NCI-H2227 (cell line): Measurements from ENCODE around the gene CPS1.

Experiments
- DNase-seq: peaks from one replicate; lab custom pipeline; 2025; ENCODE audit not compliant: unreplicated experiment; lab: John Stamatoyannopoulos, UW

CPS1 gene

GRCh38 chr2:210556329-210556980 lies at the start of gene CPS1:
Gene CPS1 (plus strand): TSS chr2:210556599. CDS start chr2:210556734, 135 bp downstream.
- no peak for DNase-seq

- no peak for DNase-seq
These were observed 40.5 kb upstream of the CPS1 start for GRCh38 chr2:210515911-210516310.

- DNase-seq = no peak
These were observed 39.1 kb upstream of the CPS1 start for GRCh38 chr2:210517264-210517663.

GRCh38 chr2:210519594-210519993 lies 36.8 kb upstream of the CPS1 start:
- DNase-seq = no peak

- no peak for DNase-seq
These were observed 34.0 kb upstream of the CPS1 start for GRCh38 chr2:210522399-210522798.

- no peak for DNase-seq
These were observed 32.6 kb upstream of the CPS1 start for GRCh38 chr2:210523650-210524289.

- no peak for DNase-seq
These were observed 31.9 kb upstream of the CPS1 start for GRCh38 chr2:210524533-210524932.

- no peak for DNase-seq
These were observed 29.1 kb upstream of the CPS1 start for GRCh38 chr2:210527286-210527685.

- DNase-seq = no peak
These were observed 27.7 kb upstream of the CPS1 start for GRCh38 chr2:210528716-210529115.

- DNase-seq = no peak
These were observed 25.3 kb upstream of the CPS1 start for GRCh38 chr2:210531050-210531449.

GRCh38 chr2:210531482-210531881 lies 24.9 kb upstream of the CPS1 start:
- no peak for DNase-seq

- DNase-seq = no peak
These were observed 23.0 kb upstream of the CPS1 start for GRCh38 chr2:210533389-210533788.

GRCh38 chr2:210534879-210535278 lies 21.5 kb upstream of the CPS1 start:
- DNase-seq = no peak

GRCh38 chr2:210536973-210537650 lies 19.3 kb upstream of the CPS1 start:
- no peak for DNase-seq

- no peak for DNase-seq
These were observed 17.4 kb upstream of the CPS1 start for GRCh38 chr2:210539035-210539434.

- no peak for DNase-seq
These were observed 16.6 kb upstream of the CPS1 start for GRCh38 chr2:210539578-210540416.

GRCh38 chr2:210540471-210540870 lies 15.9 kb upstream of the CPS1 start:
- no peak for DNase-seq

GRCh38 chr2:210540900-210541289 lies 15.5 kb upstream of the CPS1 start:
- no peak for DNase-seq

GRCh38 chr2:210541290-210541902 lies 15.0 kb upstream of the CPS1 start:
- DNase-seq = no peak

GRCh38 chr2:210544007-210544590 lies 12.3 kb upstream of the CPS1 start:
- no peak for DNase-seq

- DNase-seq = no peak
These were observed 11.6 kb upstream of the CPS1 start for GRCh38 chr2:210544831-210545230.
